ENCODE results near the gene CYB5R4. TPM values are rescaled to one million over a fixed set of nuclear protein-coding genes. Genes with fewer than 3 reads are reported as not detected.

The CYB5R4 gene
- total RNA-seq, 1 experiment from 2014 or later = 12.5 TPM

- POLR2A ChIA-PET = no interaction called here
- ATAC-seq (no peak), DNase-seq (ENCODE audit: low spot score) (no peak)
- Mint-ChIP-seq H3K9me3 (no peaks in the 10 kb centered on the region), H3K36me3 (no peaks in the 10 kb centered on the region), H3K27ac (no peak overlapping the region), H3K4me3 (no peak overlapping the region), H3K4me1 (no peaks in the 10 kb centered on the region), H3K27me3 (ENCODE audit: low read depth) (no peaks in the 10 kb centered on the region)
- TF ChIP-seq HMGXB4 (CRISPR knock-in tag; IDR thresholded peaks at IDR 0.05) (no peak), ZBTB21 (CRISPR knock-in tag; IDR thresholded peaks at IDR 0.05; ENCODE audit: borderline replicate concordance) (no peak), MLX (CRISPR knock-in tag; IDR thresholded peaks at IDR 0.05) (no peak), CTCF (IDR thresholded peaks at IDR 0.05) (no peak), AR (CRISPR knock-in tag; IDR thresholded peaks at IDR 0.05) (no peak), NFATC4 (CRISPR knock-in tag; IDR thresholded peaks at IDR 0.05) (no peak)
- CTCF ChIA-PET = no interaction called here
These were observed 148.4 kb downstream of the CYB5R4 start for GRCh38 chr6:84007871-84008270.

- peaks cover 5% of the 10 kb centered on the region for H3K4me1 Mint-ChIP-seq
- H3K4me3 Mint-ChIP-seq = no peak overlapping the region
- ChIA-PET CTCF (interaction anchor here (1.2 kb wide), 1 partner anchor 39 kb away, joined by 3 read pairs; no protein-coding TSS in a partner anchor), POLR2A (no interaction called here)
- no peaks in the 10 kb centered on the region for H3K9me3 Mint-ChIP-seq
- no peaks in the 10 kb centered on the region for H3K27me3 Mint-ChIP-seq (ENCODE audit: low read depth)
- no peak for ATAC-seq
- H3K36me3 Mint-ChIP-seq = no peaks in the 10 kb centered on the region
- DNase-seq (ENCODE audit: low spot score) = no peak
- TF ChIP-seq ETV6 (CRISPR knock-in tag; IDR thresholded peaks at IDR 0.05) = no peak
- no peak for TF ChIP-seq ZNF232 (CRISPR knock-in tag; IDR thresholded peaks at IDR 0.05)
- TF ChIP-seq ZNF423 (CRISPR knock-in tag; IDR thresholded peaks at IDR 0.05) = no peak
- no peak for TF ChIP-seq MAX (CRISPR knock-in tag; IDR thresholded peaks at IDR 0.05)
- TF ChIP-seq GABPB1 (CRISPR knock-in tag; IDR thresholded peaks at IDR 0.05) = no peak
- TF ChIP-seq IRF1 (CRISPR knock-in tag; IDR thresholded peaks at IDR 0.05) = no peak
- TF ChIP-seq E2F5 (CRISPR knock-in tag; IDR thresholded peaks at IDR 0.05) = no peak
- no peak for TF ChIP-seq PREB (CRISPR knock-in tag; IDR thresholded peaks at IDR 0.05; ENCODE audit: borderline replicate concordance)
- TF ChIP-seq NFE2L1 (CRISPR knock-in tag; IDR thresholded peaks at IDR 0.05) = no peak
- TF ChIP-seq E2F4 (CRISPR knock-in tag; IDR thresholded peaks at IDR 0.05; ENCODE audit: borderline replicate concordance, low read depth) = no peak
- TF ChIP-seq FOXK1 (CRISPR knock-in tag; IDR thresholded peaks at IDR 0.05) = no peak
- no peak for TF ChIP-seq ZBTB43 (CRISPR knock-in tag; IDR thresholded peaks at IDR 0.05)
- no peak for TF ChIP-seq SOX15 (CRISPR knock-in tag; IDR thresholded peaks at IDR 0.05)
- H3K27ac Mint-ChIP-seq = no peak overlapping the region
These were observed 153.9 kb downstream of the CYB5R4 start for GRCh38 chr6:84013354-84013753.
